Skin epidermis (tissue), 12 donors: ENCODE measurements around the gene FIBCD1.

Source experiments
- H3K27ac ChIP-seq, 21 experiments: fragments of 200-600 bp; sonication (generic) in 11 of 21; one replicate each; pipeline ENCODE4 v1.5.0; 2020; ENCODE audit warnings: mild to moderate bottlenecking in 3 of 21, inconsistent platforms in 2 of 21, moderate library complexity in 2 of 21
- H3K4me3 ChIP-seq, 7 experiments: fragments of 200-600 bp; sonication (generic) in 2 of 7; one replicate each; pipeline ENCODE4 v1.5.0; 2020; ENCODE audit warnings: inconsistent platforms in 2 of 7, mild to moderate bottlenecking in 2 of 7, moderate library complexity in 1 of 7

FIBCD1 gene

DNA sequence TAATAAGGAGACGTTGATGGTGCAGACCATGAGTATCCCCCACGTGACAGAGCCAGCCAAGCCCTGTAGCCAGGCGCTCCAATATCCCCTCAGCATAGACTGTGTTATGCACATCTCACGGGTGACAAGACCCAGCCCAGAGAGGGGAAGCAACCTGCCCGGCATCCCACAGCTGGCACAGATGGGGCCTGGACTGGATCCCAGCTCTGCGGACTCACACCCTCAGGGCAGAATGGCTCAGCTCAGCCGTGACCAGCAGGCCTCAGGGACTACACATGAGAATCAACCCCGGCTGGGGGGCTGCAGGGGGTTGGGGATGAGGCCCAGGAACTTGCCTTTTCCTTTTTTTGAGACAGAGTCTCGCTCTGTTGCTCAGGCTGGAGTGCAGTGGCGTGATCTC, 11.7 kb downstream of the FIBCD1 start:
- no peak overlapping the region for H3K27ac ChIP-seq
- no peak overlapping the region for H3K4me3 ChIP-seq

DNA sequence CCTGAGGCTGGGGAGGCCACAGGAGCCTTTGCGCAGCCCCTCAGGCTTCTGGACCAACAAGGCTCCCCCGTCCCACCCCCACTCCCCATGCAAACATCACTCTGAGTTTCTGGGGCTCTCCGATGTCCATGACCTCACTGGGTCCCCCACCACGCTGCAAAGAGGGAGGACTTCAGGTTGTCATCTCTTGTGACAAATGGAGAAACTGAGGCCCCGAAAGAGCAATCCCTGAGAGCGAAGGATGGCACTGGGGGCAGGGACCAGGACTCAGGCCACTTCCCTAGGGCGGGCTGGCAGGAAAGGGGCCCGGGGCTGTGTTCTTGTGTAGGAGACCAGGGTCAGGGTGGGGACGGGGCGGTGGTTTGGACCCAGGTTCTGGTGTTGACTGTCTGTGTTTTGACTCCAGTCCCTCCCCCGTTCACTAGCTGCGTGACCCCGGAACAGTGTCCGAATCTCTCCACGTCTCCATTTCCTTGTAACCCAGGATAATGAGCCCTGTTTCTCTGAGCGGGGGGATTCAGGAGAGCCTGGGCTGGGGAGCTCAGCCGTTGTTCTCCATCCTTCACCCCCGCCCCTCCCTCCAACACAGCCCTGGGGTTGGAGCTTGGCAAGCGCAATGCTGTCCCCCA, 13.9 kb downstream of the FIBCD1 start:
- Histone ChIP-seq H3K27ac (no peak overlapping the region), H3K4me3 (no peak overlapping the region)

DNA sequence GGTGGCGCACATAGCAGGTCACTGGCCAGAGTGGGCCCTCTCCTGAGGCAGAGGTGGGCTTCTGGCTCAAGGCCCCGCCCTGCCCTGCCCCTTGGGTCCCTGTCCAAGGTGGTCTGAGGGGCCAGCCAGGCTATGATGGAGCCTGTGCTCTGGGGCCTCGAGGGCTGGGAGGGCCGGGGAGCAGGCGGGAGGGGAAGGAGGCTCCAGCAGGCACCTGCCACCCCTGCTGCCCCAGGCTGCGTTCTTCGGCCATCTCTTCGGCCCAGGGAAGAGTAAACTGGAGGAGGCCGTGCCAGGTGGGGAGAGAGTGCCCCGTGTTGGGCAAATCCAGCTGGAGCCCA, 14.6 kb downstream of the FIBCD1 start:
- no peak overlapping the region for H3K4me3 ChIP-seq
- no peak overlapping the region for H3K27ac ChIP-seq

DNA sequence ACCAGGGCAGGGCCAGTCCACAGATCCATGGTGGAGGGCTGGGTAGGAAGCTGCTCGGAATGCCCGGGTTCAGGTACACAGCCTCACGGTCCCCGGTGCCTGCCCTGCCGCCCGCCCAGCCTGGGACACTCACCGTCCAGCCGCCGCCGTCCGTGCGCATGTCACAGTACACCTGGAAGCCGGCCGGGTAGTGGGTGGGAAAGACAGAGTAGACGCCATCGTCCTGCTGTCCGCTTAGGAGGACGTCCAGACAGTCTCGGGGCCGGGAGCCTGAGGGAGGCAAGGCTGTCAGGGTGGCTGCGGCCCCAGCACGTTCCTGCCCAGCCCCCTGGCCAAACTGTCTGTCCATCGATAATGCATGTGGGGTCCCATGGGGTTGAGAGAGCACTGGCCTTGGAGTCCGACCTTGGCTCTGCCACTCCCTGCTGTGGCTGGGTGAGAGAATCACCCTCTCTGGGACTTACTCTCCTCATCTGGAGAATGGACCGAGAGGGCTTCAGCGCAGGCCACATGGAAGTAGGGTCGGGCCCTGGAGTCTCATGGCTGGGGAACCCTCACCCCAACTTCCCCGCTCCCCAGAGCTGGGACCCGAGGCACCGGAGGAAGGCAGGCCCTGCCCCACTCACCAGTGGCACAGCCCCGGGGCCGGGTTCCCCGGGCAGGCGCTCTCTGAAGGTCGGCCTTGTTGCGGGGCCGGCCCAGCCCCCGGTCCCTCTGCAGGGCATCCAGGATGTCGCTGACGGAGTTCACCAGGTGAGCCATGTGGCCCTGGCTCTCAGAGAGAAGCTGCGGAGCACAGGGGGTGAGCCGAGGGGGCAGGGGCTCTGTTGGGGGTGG, 15.2 kb downstream of the FIBCD1 start:
- H3K27ac ChIP-seq, result no peak overlapping the region
- H3K4me3 ChIP-seq, result no peak overlapping the region

DNA sequence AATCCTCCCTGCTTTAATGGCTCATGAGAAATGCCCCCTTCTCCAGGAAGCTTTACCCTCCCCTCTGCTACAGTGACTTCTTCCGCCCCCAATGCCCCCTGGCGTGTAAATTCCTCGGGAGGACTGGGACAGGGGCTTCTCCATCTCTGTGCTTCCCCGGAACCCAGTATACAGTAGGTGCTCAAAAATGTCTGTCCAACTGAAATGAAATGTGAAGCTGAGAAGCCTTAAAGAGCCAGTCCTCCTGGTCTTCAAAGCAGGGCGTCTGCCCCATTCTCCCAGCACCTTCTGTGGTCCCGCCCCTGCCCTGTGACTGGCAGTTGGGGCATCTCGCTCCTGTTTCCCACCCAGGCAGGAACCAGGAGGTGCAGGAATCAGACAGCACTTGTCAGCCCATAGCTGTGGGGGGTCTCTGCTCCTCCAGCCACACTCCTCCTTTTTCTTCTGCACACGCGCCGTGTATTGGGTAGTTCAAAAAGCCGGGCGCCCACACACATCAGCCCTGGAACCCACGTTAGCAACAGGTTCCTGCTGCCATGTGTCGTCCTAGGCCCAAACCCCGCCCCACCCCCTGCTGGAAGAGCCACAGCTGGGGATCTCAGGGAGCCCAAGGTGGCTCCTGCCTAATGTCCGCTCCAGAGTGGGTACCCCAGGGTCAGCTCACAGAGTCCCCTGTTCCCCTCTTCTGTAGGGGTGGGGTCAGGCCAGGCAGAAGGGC, 16.0 kb downstream of the FIBCD1 start:
- Histone ChIP-seq H3K27ac (no peak overlapping the region), H3K4me3 (no peak overlapping the region)

DNA sequence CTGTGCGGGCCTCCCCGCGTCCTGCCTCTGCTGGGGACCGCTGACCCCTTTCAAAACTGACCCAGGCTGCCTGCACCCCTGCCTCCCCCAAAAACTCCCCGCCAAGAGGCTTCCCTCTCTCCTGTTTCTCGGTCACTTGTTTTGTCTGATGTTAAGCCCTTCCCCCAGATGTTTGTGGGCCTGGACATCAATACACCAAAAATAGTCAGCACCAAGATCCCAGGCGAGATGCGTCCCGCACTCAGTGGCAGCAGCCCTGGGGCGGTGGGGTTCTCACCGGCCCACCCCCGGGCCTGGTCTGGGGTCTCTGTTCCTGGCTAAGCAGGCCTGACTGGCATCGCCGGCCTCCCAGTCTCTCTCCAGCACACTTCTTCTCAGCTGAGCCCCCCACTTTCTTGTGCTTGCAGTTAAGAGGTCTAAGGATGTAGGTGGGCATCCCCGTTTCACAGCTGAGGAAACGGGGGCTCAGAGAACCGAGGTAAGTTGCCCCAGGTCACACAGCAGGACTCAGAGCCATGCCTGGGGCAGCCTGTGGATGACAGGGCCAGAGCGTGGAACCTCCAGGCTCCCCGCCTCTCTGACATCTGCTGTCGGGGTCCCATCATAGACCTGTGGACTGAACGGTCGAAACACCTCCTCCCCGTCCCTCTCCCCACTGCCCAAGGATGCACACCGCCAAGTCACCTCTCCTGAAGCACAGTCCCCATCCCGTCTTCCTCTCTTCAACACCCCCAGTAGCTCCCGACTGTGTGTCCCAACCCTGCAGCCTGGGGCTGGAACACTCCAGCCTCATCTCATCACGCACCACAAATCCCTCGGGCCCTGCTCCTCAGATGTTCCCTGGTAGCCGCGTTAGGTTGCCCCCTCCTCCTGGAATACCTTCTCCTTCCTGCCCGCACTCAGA, 16.8 kb downstream of the FIBCD1 start:
- H3K27ac ChIP-seq, result no peak overlapping the region
- no peak overlapping the region for H3K4me3 ChIP-seq

DNA sequence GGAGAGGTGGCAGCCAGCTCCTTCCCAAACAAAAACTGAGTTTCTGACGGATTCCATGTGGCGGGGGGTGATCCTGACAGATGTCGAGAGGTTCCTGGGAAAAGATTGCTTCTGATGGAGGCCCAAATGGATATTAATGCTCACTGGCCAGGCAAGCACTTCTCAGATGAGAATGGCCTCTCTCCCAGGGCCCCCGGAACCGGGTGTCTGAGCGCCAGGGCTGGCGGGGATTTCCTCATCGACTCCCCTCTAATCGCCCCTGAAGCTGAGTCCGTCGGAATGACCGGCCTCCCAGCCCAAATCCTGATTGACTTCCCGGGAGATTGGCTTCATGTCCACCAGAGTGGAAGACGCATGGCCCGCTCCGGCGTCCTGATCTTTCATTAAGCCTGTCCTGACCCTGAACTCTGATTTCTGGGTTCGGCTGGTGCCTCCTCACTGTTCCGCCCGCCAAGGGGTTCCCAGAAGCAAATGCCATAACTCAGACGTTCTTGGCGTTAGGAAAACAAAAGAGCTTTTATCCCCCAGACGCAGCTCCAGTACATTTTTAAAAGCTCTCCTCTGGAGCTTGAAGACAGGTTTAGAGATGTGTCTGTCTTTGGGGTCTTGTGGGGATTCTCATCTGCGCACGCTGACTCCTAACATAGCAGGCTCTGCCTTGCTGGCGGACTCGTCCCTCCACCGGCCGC, 17.6 kb downstream of the FIBCD1 start:
- Histone ChIP-seq H3K27ac (no peak overlapping the region), H3K4me3 (no peak overlapping the region)

DNA sequence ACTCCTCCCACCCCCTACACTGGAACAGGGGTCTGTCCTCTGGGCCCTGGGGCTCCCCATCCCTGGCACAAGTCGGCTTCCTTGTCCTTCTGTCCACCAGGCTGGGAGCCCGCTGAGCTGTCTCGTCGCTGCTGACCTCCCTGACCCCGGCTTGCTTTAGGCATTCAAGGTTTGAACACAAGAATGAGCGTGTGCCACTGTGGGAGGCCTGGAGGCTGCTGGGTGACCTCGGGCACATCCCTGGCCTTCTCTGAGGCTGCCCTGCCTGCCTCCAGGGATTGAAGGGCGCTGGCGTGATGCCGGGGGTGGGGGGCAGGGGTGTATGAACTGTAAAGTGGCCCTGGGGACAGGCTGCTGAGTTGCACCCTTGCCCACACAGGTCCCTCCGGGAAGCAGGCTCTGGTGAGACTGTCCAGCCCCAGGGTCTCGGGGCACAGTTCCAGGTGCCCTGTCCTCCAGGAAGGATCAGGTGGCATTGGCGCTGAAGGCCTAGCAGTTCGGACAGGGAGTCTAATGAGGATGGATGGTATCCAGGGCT, 18.2 kb downstream of the FIBCD1 start:
- Histone ChIP-seq H3K4me3 (no peak overlapping the region), H3K27ac (no peak overlapping the region)

DNA sequence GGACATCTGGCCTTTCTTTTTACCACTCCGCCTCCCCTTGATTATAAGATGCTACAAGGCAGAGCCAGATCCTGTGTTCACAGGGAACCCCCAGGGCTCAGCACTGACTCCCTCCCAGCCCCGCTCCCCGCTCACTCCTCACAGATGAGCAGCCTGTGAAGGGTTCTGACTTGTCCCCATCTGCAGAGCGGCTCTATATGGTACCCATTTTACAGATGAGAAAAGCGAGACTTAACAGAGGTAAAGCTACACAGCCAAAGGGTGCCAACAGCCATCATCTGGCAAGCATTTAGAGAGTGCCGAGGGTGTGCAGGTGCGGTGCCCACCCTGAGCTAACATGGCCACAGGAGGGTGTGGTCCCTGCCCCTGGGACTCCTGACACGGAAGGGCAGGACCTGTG, 18.8 kb downstream of the FIBCD1 start:
- H3K27ac ChIP-seq, result no peak overlapping the region

DNA sequence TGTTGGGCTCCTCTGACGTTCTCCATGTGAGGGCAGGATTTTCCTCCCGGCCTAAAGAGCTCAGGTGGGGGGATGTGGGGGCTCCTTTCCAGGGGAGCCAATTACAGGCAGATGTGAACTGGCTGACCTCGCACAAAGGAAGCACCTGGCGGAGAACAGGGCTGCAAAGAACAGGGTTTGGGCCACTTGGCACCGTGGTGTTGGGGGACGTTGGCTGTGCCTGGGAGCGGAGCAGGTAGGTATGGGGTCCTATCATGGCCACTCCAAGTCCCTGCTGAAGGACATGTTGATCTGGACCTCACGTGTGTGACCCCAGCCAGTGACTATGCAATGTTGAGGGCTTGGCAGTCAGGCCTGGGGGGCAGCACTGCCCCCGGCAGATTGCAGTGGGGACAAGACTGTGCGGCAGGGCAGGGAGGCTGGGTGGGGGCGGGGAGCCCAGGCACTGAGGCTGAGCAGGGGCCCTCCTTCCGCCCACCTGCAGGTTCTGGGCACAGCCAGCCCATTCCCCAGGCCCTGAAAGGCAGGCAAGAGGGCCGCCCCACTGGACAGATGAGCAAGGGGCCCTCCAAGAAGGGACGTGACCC, 19.4 kb downstream of the FIBCD1 start:
- Histone ChIP-seq H3K27ac (no peak overlapping the region), H3K4me3 (no peak overlapping the region)

More for the DNA sequence above, 18.8 kb downstream of the FIBCD1 start:
- H3K4me3 ChIP-seq, result no peak overlapping the region

DNA sequence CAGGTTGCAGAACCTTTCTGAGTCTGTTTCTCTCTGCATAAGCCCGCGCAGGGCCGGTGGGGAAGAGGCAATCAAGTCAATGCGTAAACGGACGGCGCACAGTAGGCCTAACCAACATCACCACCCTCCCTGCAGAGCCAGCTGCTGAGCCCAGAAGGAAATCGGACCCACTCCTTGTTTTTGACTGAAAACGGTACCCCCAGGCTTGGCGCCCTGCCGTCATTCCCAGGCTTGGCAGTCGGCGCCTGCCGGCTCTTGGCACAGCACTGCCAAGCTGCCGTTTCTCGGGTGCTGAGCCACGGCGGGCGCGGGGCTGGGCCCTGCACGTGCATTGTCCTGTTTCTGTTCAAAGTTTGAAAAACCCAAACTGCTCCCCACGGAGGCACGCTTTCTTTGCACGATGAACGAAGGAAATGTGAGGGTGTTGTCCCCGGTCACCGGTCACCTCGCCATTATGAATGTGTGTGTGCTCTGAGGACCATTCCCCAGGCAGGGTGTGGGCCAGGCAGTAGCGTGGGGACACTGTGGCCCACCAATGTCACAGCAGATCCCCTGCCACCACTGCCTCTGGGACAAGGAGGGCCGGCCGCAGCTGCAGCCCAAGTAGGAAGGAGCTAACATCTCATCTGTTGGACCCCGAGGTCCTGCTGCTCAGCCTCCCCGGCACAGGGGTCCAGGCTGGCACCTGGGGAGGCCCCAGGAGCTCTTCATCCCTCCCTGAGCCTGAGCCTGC, 20.1 kb downstream of the FIBCD1 start:
- Histone ChIP-seq H3K4me3 (no peak overlapping the region), H3K27ac (no peak overlapping the region)

DNA sequence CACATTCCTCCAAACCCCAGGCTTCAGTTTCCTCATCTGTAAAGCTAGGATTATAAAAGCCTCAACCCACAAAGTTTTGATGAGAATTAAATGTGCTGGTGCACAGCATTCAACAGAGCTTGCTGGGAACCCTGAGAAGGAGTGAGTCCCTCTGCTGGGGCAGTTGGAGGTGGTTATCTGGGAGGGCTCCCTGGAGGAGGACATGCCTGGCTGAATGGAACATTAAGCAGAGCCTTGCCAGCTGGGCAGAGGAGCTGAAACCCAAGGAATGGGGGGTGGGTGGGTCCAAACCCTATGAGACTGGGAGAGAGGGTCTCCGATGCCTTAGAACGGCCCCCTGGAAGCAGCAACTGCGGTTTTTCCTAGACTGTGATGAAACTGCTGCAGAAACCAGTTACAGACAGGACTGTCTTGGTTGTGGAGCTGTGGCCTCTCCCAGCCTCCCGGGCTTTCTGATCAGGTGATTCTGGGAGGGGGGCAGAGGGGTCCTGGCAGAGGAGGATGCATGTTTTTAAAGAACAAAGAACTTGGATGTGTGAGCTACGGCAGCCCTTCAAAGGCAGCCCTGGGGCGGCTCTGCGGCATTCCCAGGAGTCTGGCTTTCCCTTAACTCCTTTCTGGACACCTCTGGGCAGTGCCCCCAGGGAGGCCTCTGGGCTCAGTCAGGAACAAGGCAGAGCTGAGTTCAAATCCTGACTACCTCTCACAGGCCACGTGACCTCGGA, 20.8 kb downstream of the FIBCD1 start:
- H3K27ac ChIP-seq, result no peak overlapping the region

DNA sequence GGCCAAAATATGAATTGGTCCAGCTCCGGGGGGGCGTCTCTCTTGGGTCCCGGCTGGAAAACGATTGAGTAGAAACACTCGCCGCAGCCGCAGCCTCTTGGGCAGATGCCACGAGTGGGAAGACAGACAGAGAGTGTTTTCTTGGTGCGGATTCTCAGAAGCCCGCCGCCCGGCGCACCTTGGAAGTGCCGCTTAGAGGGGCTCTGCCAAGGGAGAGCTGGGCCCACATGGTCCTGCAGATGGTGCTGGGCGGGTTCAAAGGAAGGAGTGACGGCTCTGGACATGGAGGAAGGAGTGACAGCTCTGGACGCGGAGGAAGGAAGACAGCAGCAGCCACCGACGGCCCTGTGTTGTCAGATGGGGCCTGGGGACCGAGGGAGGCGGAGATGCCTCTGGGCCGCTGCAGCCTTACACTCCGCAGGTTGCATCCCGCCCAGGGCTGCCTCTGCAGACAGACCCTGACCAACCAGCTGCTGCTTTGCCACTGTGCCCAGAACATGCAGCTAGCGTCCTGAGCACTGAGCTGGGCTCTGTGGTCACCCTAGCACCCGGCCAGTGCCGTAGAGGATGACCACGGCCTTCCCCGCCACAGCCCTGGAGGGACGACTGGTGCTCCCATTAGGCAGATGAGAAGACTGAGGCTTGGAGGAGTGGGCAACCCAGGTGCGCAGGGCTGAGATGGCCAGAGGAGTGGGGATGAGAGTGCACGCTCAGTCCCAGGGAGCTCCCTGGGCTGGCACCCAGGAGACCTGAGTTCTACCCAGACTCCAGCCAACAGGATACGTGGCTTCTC, 21.7 kb downstream of the FIBCD1 start:
- Histone ChIP-seq H3K27ac (no peak overlapping the region), H3K4me3 (no peak overlapping the region)

More for the DNA sequence above, 20.8 kb downstream of the FIBCD1 start:
- no peak overlapping the region for H3K4me3 ChIP-seq

DNA sequence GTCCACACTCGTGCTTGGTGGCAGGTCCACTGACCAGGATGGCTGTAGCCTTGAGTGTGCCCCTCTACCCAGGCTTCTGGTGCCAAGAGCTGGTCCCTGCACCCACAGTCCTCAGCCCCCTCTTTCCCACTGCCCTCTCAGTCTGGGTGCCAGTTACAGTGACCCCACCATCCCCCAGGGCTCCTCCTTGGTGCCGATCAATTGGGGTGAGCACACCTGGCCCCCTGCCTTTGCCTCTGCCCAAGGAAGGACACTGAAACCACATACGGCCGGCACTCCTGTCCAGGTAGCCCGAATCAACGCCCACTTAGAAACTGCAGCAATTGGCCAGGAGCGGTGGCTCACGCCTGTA, 24.0 kb downstream of the FIBCD1 start:
- Histone ChIP-seq H3K4me3 (no peak overlapping the region), H3K27ac (no peak overlapping the region)

DNA sequence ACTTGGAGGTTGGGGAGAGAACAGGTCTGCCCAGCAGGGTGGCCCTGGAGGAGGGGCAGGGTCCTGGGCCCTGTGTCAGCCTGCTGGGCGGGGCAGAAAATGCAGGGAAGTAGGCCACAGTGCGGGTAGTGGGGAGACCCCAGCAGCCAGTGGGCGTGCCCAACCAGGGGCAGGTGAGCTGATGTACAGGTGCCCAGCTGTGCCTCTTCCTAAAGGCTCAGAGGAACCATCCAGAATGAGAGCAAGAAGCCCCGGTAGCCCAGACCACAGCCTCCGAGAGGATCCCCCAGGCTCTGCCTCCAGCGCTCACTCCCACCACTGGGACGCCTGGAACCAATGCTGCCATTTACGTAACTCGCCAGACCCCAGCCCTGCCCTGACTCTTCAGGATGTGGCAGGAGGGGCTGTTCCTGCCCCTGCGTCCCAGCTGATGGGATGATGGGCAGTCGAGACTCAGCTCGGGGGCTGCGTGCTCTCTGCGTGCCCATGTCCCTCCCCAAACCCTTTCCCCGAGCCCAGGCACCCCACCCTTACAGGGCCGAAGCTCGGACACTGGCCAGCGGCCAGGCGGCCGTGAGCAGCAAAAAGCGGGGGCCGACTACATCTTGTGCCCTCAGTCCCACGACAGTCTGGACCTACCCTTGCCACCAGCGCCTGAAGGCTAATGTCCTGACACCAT, 24.5 kb downstream of the FIBCD1 start:
- H3K27ac ChIP-seq, result no peak overlapping the region
- H3K4me3 ChIP-seq, result no peak overlapping the region
